Activated CD4-positive, CD25-positive, alpha-beta regulatory T cell treated with anti-CD3 and anti-CD28 coated beads, Interleukin-2, amount 50 U/mL, for 72 hours (primary cell): ENCODE measurements around the gene CCDC33.

Experiments used
- DNase-seq: peaks from one replicate; pipeline ENCODE4 v3.0.0; 2021

CCDC33 gene

DNA sequence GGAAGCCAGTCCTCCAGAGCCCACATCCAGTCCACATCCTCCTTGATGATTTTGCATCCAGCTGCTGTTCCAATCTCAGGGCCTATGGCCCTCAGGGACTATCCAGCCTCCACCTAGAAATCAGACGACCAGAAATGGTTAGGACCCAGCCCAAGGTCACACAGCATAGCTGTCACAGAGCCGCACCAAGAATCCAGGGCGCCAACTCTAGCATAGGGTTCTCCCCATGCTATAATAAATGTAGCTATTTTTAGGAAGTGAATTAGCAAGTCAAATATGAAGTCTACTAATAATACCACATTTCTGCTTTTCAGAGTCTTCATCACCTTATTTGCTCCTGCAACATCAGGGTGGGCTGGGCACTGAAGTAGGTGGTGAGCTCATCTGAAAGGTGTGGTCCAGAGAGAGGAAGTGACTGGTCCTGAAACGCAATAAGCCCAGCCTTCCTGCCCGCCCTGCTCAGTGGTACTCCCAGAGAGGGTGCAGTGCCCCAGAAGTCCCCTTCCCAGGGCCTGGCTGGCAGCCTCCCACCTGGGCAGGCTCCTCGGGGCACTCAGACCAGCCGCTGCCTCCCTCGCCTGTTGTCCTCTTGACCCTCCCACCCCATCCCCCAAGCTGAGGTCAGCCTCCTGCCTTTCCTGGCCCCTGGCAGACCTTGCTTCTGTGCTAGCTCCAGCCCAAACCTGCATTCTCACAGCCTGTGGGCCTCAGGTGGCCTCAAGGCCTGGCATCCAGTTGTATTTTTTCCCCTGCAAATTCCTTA lies 148.9 kb downstream of the CCDC33 start:
- peak; percentile 63 for DNase-seq

DNA sequence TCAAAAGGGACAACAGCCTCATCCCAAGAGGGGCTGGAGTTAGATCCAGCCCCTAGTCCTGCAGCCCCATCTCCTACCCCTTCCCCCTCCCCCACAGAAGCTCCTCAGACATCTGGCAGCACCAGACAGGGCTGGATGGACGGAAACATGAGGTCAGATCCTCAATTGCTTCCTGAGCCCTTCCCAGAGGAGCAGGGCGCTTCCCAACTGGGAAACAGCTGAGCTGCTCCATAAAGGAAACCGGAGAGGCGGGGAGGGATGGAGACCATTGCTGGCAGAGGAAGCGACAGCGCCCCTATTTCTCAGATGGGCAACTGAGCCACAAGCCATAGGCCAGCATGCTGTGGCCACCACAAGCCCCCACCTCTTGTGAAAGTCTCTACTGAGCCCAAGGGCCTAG lies 149.6 kb downstream of the CCDC33 start:
- DNase-seq = no peak
